Thyroid gland (tissue), 4 donors: ENCODE data around the gene KHDC4. TPM values are rescaled to one million over a fixed set of nuclear protein-coding genes. Genes with fewer than 3 reads are reported as not detected.

Experiments
- DNase-seq, 2 donors: peaks; one replicate each; pipeline ENCODE4 v3.0.0-alpha.2; 2019
- H3K27ac ChIP-seq, 3 donors: fragments of 200-600 bp; sonication (generic); 1 replicate in 2 of 3; 2 replicates in 1 of 3; pipeline ENCODE4 v1.5.1; 2016 to 2019; ENCODE audit warnings: mild to moderate bottlenecking in 1 of 3, moderate library complexity in 1 of 3
- H3K27me3 ChIP-seq: fragments of 200-600 bp; sonication (generic); one replicate; pipeline ENCODE4 v1.5.1; 2019
- H3K36me3 ChIP-seq, 2 donors: fragments of 200-600 bp; sonication (generic); one replicate each; pipeline ENCODE4 v1.5.1; 2016 to 2019
- H3K4me1 ChIP-seq, 2 donors: fragments of 200-600 bp; sonication (generic); one replicate each; pipeline ENCODE4 v1.5.1; 2017 to 2019
- H3K4me3 ChIP-seq, 3 donors: fragments of 200-600 bp; sonication (generic); replicated peaks in 1 of 3; 1 replicate in 2 of 3; 2 replicates in 1 of 3; pipeline ENCODE4 v1.5.1; 2016; ENCODE audit warnings: mild to moderate bottlenecking in 1 of 3
- H3K9me3 ChIP-seq: fragments of 200-600 bp; sonication (generic); one replicate; pipeline ENCODE4 v1.5.1; 2017
- CTCF ChIP-seq, 6 experiments: fragments of 200-600 bp in 3 of 6; fragments of 450-650 bp in 3 of 6; sonication (generic) in 3 of 6; IDR thresholded peaks; one replicate each; pipeline ENCODE4 v1.5.1; 2016 to 2019; ENCODE audit warnings: antibody characterized with exemption in 6 of 6, mild to moderate bottlenecking in 2 of 6, inconsistent platforms in 1 of 6, moderate library complexity in 1 of 6
- POLR2A ChIP-seq, 2 donors: fragments of 450-650 bp; IDR thresholded peaks; one replicate each; pipeline ENCODE4 v1.6.1; 2017; ENCODE audit warnings: antibody characterized with exemption in 2 of 2, mild to moderate bottlenecking in 2 of 2, moderate library complexity in 1 of 2
- WGBS, 2 donors: methylation state at CpG; one replicate each; pipeline ENCODE4 v1.1.5; 2017; 5-methylcytosine and 5-hydroxymethylcytosine counted together
- intact Hi-C: fragments of 100-400 bp; cut with DNase I; formaldehyde crosslinking; loops from one replicate; pipeline ENCODE4 v1.15.1; 2023
- total RNA-seq, 4 donors: library from RNA; depleted of rRNA; stranded (reverse); fragments of >200 nt; gene quantifications; one replicate each; pipeline ENCODE4 v1.2.3, GENCODE V29; 2016

The KHDC4 gene
- total RNA-seq, 4 donors from 2014 or later, result 58.5 to 114 (median 60.6) TPM

- H3K4me1 ChIP-seq, result peaks cover 6 to 7% of the 10 kb centered on the region in 2 donors
- WGBS, 2 donors, result 80 to 87% methylated on average over 6 of the region's 6 CpGs
- no peak overlapping the region for H3K4me3 ChIP-seq
- peaks cover 56 to 62% of the 10 kb centered on the region in 2 donors for H3K36me3 ChIP-seq
- H3K27me3 ChIP-seq, result no peaks in the 10 kb centered on the region
- DNase-seq, result no peak
- TF ChIP-seq POLR2A (IDR thresholded peaks at IDR 0.05) (no peak), CTCF (IDR thresholded peaks at IDR 0.05) (no peak)
- no peak overlapping the region for H3K27ac ChIP-seq
- H3K9me3 ChIP-seq, result no peaks in the 10 kb centered on the region
- intact Hi-C loops, result no loop called here
Observed at GRCh38 chr1:155913969-155914757, 20.1 kb downstream of the KHDC4 start.

- Histone ChIP-seq H3K9me3 (no peaks in the 10 kb centered on the region), H3K4me3 (no peak overlapping the region), H3K36me3 (peaks cover 45 to 60% of the 10 kb centered on the region in 2 donors), H3K4me1 (peaks cover 6 to 7% of the 10 kb centered on the region in 2 donors), H3K27ac (no peak overlapping the region), H3K27me3 (no peaks in the 10 kb centered on the region)
- WGBS, 2 donors, result 88 to 91% methylated on average over 7 to 11 of the region's 11 CpGs
- no peak for DNase-seq
- intact Hi-C loops, result no loop called here
- no peak for TF ChIP-seq POLR2A (IDR thresholded peaks at IDR 0.05)
- TF ChIP-seq CTCF (IDR thresholded peaks at IDR 0.05), result no peak
Observed at GRCh38 chr1:155912056-155912536, 22.1 kb downstream of the KHDC4 start.

- Histone ChIP-seq H3K27me3 (no peaks in the 10 kb centered on the region), H3K4me3 (peak within 1 kb of the TSS; percentile 9 to 91 (median 74)), H3K4me1 (peaks cover 6 to 7% of the 10 kb centered on the region in 2 donors), H3K36me3 (peaks cover 38 to 53% of the 10 kb centered on the region in 2 donors), H3K27ac (peak within 1 kb of the TSS; percentile 83 to 91 (median 91)), H3K9me3 (no peaks in the 10 kb centered on the region)
- intact Hi-C loops, result no loop called here
- DNase-seq, result peak; percentile 83 to 84
- 9% methylated on average over 28 to 29 of the region's 34 CpGs for WGBS, 2 donors
- TF ChIP-seq CTCF (IDR thresholded peaks at IDR 0.05) (peak in 4 of 6 experiments; percentile 10 to 38 (median 24)), POLR2A (IDR thresholded peaks at IDR 0.05) (peak in 1 of 2 donors; percentile 65)
Observed at GRCh38 chr1:155911156-155912055, 22.8 kb downstream of the KHDC4 start, which contains the start of gene RIT1. Gene RIT1 (minus strand): TSS chr1:155911349. CDS start chr1:155910761, 588 bp downstream.

GRCh38 chr1:155910621-155911121 is 23.5 kb downstream of the KHDC4 start:
- Histone ChIP-seq H3K9me3 (no peaks in the 10 kb centered on the region), H3K4me1 (peaks cover 6 to 7% of the 10 kb centered on the region in 2 donors), H3K27me3 (no peaks in the 10 kb centered on the region), H3K36me3 (peaks cover 31 to 46% of the 10 kb centered on the region in 2 donors), H3K27ac (peak overlapping the region; percentile 83 to 91 (median 91)), H3K4me3 (peak overlapping the region; percentile 9 to 91 (median 74))
- peak; percentile 13 to 19 for DNase-seq
- intact Hi-C loops, result no loop called here
- TF ChIP-seq CTCF (IDR thresholded peaks at IDR 0.05) (no peak), POLR2A (IDR thresholded peaks at IDR 0.05) (no peak)
- WGBS, 2 donors, result 1 to 3% methylated on average over 11 of the region's 11 CpGs
